ENCODE results near the gene ANAPC7. TPM values are rescaled to one million over a fixed set of nuclear protein-coding genes. Genes with fewer than 3 reads are reported as not detected.

The ANAPC7 gene
- total and polyA plus RNA-seq, 12 donors = 27.4 to 114 (median 43.9) TPM

DNA sequence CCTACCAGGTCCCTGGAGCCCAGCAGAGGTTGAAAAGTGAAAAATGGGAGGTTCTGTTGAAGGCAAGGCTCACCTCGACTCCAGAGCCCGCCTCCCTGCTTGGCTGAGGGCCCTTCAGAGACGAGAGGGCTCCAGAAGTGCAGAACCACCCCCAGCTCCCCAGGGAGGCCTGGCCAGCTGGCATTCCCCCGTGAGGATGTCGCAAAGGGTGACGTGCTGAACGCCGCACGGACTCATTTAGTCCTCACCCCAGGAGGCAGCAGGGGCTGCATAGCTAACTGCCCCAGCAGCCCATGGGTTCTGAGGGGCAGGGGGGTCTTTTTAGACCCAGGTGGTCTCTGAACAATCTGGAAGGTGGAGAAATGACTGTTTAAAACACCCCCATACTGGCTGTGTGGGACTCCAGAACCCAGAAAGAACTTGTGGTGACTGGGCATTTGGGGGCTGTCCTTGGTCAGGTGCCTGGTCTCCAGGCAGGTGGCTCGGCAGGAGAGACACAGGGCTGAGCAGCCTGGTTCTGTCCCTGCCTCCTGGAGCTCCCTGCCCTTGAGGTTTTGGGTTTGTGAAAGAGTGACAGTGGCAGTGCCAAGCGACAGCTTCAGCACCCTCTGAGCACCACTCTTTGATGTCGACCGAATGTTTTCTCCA, 32.0 kb downstream of the ANAPC7 start:
- intact Hi-C loops (cut with DNase I) = no loop called here
- Histone ChIP-seq H3K36me3 (replicated peaks in 1 of 2) (peaks cover 0 to 38% of the 10 kb centered on the region in 2 donors), H3K4me1 (replicated peaks in 1 of 2) (peaks cover 8 to 23% of the 10 kb centered on the region in 2 donors), H3K27ac (no peak overlapping the region), H3K9me3 (replicated peaks in 1 of 3) (no peaks in the 10 kb centered on the region), H3K27me3 (no peaks in the 10 kb centered on the region), H3K4me3 (no peak overlapping the region)
- WGBS, 4 donors = 61 to 77% (median 71%) methylated on average over 12 to 13 of the region's 13 CpGs
- DNase-seq = peak in 1 of 7 donors; percentile 10
- TF ChIP-seq POLR2A (IDR thresholded peaks at IDR 0.05) = no peak
- TF ChIP-seq, protein P1, sequence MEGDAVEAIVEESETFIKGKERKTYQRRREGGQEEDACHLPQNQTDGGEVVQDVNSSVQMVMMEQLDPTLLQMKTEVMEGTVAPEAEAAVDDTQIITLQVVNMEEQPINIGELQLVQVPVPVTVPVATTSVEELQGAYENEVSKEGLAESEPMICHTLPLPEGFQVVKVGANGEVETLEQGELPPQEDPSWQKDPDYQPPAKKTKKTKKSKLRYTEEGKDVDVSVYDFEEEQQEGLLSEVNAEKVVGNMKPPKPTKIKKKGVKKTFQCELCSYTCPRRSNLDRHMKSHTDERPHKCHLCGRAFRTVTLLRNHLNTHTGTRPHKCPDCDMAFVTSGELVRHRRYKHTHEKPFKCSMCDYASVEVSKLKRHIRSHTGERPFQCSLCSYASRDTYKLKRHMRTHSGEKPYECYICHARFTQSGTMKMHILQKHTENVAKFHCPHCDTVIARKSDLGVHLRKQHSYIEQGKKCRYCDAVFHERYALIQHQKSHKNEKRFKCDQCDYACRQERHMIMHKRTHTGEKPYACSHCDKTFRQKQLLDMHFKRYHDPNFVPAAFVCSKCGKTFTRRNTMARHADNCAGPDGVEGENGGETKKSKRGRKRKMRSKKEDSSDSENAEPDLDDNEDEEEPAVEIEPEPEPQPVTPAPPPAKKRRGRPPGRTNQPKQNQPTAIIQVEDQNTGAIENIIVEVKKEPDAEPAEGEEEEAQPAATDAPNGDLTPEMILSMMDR (IDR thresholded peaks at IDR 0.05) = no peak

DNA sequence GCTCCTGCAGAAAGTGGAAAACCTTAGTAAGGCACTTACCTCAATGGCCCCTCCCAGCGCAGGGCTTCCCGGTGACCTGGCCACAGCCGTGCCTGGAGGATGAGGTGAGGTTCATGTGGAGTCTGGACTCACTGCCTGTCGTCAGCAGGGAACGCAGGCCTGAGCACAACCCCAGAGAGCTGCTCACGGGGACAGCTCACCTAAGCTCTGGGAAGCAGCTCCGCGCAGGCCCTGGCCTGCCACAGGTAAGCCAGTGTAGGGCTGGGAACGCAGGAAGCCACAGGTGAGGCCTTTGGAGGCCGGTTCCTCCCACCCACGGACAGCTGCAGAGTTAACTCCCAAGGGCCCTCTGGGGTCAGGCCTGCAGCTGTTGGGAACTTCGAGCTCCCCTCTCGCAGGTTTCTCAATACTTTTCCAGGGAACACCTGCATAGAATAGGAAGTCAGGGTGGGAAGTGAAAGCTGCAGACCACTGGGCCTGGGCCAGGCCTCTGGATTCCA, 32.7 kb downstream of the ANAPC7 start:
- DNase-seq = peak in 1 of 7 donors; percentile 20
- H3K4me1 ChIP-seq (replicated peaks in 1 of 2) = peaks cover 8 to 27% of the 10 kb centered on the region in 2 donors
- intact Hi-C loops (cut with DNase I) = no loop called here
- no peak overlapping the region for H3K4me3 ChIP-seq
- H3K27ac ChIP-seq = no peak overlapping the region
- H3K27me3 ChIP-seq = no peaks in the 10 kb centered on the region
- TF ChIP-seq POLR2A (IDR thresholded peaks at IDR 0.05) = no peak
- TF ChIP-seq, protein P1 (IDR thresholded peaks at IDR 0.05) = no peak
- H3K9me3 ChIP-seq (replicated peaks in 1 of 3) = no peaks in the 10 kb centered on the region
- peaks cover 0 to 31% of the 10 kb centered on the region in 2 donors for H3K36me3 ChIP-seq (replicated peaks in 1 of 2)
- 47 to 66% (median 53%) methylated on average over 9 to 13 of the region's 13 CpGs for WGBS, 4 donors

DNA sequence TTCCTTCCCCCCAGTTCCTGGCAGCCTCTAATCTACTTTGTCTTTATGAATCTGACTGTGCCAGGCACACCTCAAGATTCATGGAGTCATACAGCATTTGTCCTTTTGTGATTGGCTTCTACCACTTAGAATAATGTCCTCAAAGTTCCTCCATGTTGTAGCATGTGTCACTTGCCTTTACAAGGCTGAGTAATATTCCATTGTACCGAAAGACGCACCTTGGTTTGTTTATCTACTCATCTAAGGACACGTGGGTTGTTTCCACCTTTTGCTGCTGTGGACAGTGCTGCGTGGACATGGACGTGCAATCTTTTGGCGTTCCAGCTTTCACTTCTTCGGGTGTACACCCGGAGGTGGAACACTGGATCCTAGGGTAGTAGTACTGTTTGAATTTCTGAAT, 33.5 kb downstream of the ANAPC7 start:
- no peak overlapping the region for H3K27ac ChIP-seq
- DNase-seq = peak in 1 of 7 donors; percentile 11
- no peak overlapping the region for H3K4me3 ChIP-seq
- no peak for TF ChIP-seq POLR2A (IDR thresholded peaks at IDR 0.05)
- TF ChIP-seq, protein P1 (IDR thresholded peaks at IDR 0.05) = no peak
- H3K27me3 ChIP-seq = no peaks in the 10 kb centered on the region
- H3K9me3 ChIP-seq (replicated peaks in 1 of 3) = no peaks in the 10 kb centered on the region
- intact Hi-C loops (cut with DNase I) = no loop called here
- H3K4me1 ChIP-seq (replicated peaks in 1 of 2) = peaks cover 8 to 34% of the 10 kb centered on the region in 2 donors
- H3K36me3 ChIP-seq (replicated peaks in 1 of 2) = peaks cover 0 to 24% of the 10 kb centered on the region in 2 donors
- 89 to 95% (median 94%) methylated on average over 8 of the region's 8 CpGs for WGBS, 4 donors

DNA sequence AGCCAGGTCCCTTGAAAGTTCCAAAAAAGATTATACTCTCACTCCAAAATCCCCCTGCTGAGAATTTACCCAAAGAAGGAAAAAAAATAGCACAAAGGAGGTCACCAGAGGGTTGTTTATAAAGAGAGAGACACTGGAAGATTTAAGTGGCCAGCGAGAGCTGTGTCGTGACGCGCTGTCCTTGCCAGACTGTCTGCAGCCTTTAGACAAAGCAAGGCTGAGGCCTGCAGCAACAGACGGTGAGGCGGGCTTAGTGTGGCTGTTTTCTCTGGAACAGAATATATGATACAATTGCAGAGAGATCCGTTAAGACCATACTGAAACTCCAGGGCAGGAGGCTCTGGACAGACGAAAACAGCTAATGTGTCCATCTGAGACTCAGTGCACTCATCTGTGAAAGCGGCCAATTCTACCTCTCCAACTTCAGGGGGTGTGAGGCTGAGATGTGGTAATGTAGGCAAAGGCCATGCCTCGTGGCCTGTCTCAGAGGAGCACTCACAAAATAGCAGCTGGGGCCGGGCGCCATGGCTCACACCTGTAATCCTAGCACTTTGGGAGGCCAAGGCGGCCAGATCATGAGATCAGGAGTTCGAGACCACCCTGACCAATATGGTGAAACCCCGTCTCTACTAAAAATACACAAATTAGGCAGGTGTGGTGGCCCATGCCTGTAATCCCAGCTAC, 36.2 kb downstream of the ANAPC7 start:
- intact Hi-C loops (cut with DNase I) = no loop called here
- peak in 6 of 7 donors; percentile 52 to 80 (median 64) for DNase-seq
- Histone ChIP-seq H3K27me3 (no peaks in the 10 kb centered on the region), H3K27ac (peak overlapping the region in 4 of 5 donors; percentile 48 to 76 (median 59)), H3K4me1 (replicated peaks in 1 of 2) (peaks cover 8 to 34% of the 10 kb centered on the region in 2 donors), H3K4me3 (no peak overlapping the region), H3K9me3 (replicated peaks in 1 of 3) (no peaks in the 10 kb centered on the region), H3K36me3 (replicated peaks in 1 of 2) (peaks cover 0 to 7% of the 10 kb centered on the region in 2 donors)
- TF ChIP-seq POLR2A (IDR thresholded peaks at IDR 0.05) = no peak
- TF ChIP-seq, protein P1 (IDR thresholded peaks at IDR 0.05) = no peak
- 44 to 62% (median 57%) methylated on average over 14 to 15 of the region's 15 CpGs for WGBS, 4 donors
